Measurements from ENCODE around the gene GNG12.

Gene GNG12

GRCh38 chr1:67652800-67653199 is 180.5 kb downstream of the GNG12 start:
- DNase-seq (ENCODE audit: low read depth, low spot score) = no peak
